NCI-H446 treated with DMSO at 0.1 percent for 48 hours (cell line): ENCODE data around the gene SPEF2.
"Not testable (repeated sequence)": the region's sequence is repeated elsewhere in the genome, so short reads cannot be mapped to it uniquely, and the experiment has no call there.

Source experiments
- DNase-seq: peaks from one replicate; lab custom pipeline; 2025; lab: John Stamatoyannopoulos, UW

The SPEF2 gene

GRCh38 chr5:35823347-35824098, 205.9 kb downstream of the SPEF2 start:
- DNase-seq = no peak

GRCh38 chr5:35826056-35826455, 208.4 kb downstream of the SPEF2 start:
- DNase-seq = no peak

- DNase-seq = no peak
These were observed 208.9 kb downstream of the SPEF2 start for GRCh38 chr5:35826554-35826953.

- DNase-seq = no peak
These were observed 210.5 kb downstream of the SPEF2 start for GRCh38 chr5:35828082-35828598.

GRCh38 chr5:35830587-35830986, 212.9 kb downstream of the SPEF2 start:
- no peak for DNase-seq

GRCh38 chr5:35832762-35833161, 215.1 kb downstream of the SPEF2 start:
- DNase-seq = no peak

GRCh38 chr5:35833224-35833623, 215.6 kb downstream of the SPEF2 start:
- no peak for DNase-seq

GRCh38 chr5:35835796-35836742, 218.4 kb downstream of the SPEF2 start:
- no peak for DNase-seq

- DNase-seq = no peak
These were observed 220.8 kb downstream of the SPEF2 start for GRCh38 chr5:35838370-35839042.

GRCh38 chr5:35842856-35843255, 225.2 kb downstream of the SPEF2 start:
- DNase-seq = no peak

- DNase-seq = not testable (repeated sequence)
These were observed 227.8 kb downstream of the SPEF2 start for GRCh38 chr5:35845508-35845907.

GRCh38 chr5:35847491-35847890, 229.8 kb downstream of the SPEF2 start:
- no peak for DNase-seq

GRCh38 chr5:35847961-35848360, 230.3 kb downstream of the SPEF2 start:
- no peak for DNase-seq

- no peak for DNase-seq
These were observed 232.2 kb downstream of the SPEF2 start for GRCh38 chr5:35849860-35850259.

GRCh38 chr5:35850967-35851680, 233.5 kb downstream of the SPEF2 start:
- DNase-seq = no peak

- DNase-seq = no peak
These were observed 234.5 kb downstream of the SPEF2 start for GRCh38 chr5:35852084-35852734.

GRCh38 chr5:35852773-35853172, 235.1 kb downstream of the SPEF2 start:
- DNase-seq = no peak

GRCh38 chr5:35853631-35854030, 236.0 kb downstream of the SPEF2 start:
- DNase-seq = no peak

- no peak for DNase-seq
These were observed 236.6 kb downstream of the SPEF2 start for GRCh38 chr5:35854248-35854647.

GRCh38 chr5:35855187-35855586, 237.5 kb downstream of the SPEF2 start:
- DNase-seq = no peak

- DNase-seq = not testable (repeated sequence)
These were observed 238.6 kb downstream of the SPEF2 start for GRCh38 chr5:35856186-35856764.
